G401 (cell line): ENCODE data around the gene PTCHD4. TPM values are rescaled to one million over a fixed set of nuclear protein-coding genes. Genes with fewer than 3 reads are reported as not detected.

Experiments
- DNase-seq: peaks from one replicate; pipeline ENCODE4 v3.0.0-alpha.2; 2015; ENCODE audit warnings: low spot score
- in situ Hi-C: cut with HindIII; loops from 2 replicates; pipeline ENCODE4 v1.10.0; 2016; ENCODE audit warnings: low sequenced_read_pairs, mixed read lengths
- total RNA-seq: library from RNA; depleted of rRNA; stranded (reverse); fragments of >200 nt; shearing (Covaris generic); gene quantifications from 2 replicates; pipeline ENCODE4 v1.2.3, GENCODE V29; 2014

Gene PTCHD4
- total RNA-seq, 1 experiment from 2014 or later: 2.0 TPM

GRCh38 chr6:48068278-48069251 lies 42.4 kb downstream of the PTCHD4 start:
- peak; percentile 15 for DNase-seq
- in situ Hi-C loops: no loop called here

- in situ Hi-C loops: no loop called here
- DNase-seq: no peak
Observed at GRCh38 chr6:48067886-48068277, 43.1 kb downstream of the PTCHD4 start.

- in situ Hi-C loops: no loop called here
- no peak for DNase-seq
Observed at GRCh38 chr6:48067148-48067712, 43.8 kb downstream of the PTCHD4 start.

GRCh38 chr6:48061265-48061990 lies 49.6 kb downstream of the PTCHD4 start:
- in situ Hi-C loops: no loop called here
- no peak for DNase-seq
